ENCODE measurements around the gene OBP2B.

The OBP2B gene

GRCh38 chr9:133184971-133185370, 24.1 kb downstream of the OBP2B start:
- Histone ChIP-seq H2AFZ (ENCODE audit: low read depth, low read length) (no peak overlapping the region), H3K4ac (ENCODE audit: low read depth in 1 of 2, low read length in 2 of 2) (no peak overlapping the region)
- 10% methylated on average over 2 of the region's 8 CpGs for WGBS

DNA sequence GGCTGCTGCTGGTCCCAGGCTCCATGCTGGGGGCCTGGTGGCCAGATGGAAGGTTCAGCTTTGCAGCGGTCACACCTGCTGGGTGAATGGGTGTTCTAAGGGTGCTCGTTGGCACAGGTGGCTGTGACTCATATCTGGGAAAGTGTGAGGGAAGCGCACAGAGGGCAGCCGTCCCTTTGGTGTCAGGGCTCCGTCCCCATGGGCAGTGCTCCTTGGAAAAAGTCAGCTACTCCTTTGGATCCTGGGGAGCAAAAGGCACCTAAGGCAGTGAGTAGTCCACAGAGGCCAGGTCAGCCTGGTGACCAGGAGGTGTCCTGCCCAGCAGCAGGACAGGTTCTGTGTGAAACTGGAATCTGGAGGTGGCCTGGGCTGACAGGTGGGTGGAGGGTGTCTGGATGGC, 26.9 kb downstream of the OBP2B start:
- H2BK120ac ChIP-seq (ENCODE audit: low read depth, low read length): no peak overlapping the region
- H2AFZ ChIP-seq (ENCODE audit: low read depth, low read length): peak overlapping the region; percentile 19
- H3K18ac ChIP-seq (ENCODE audit: low read depth in 1 of 2, low read length in 2 of 2): no peak overlapping the region
- peaks cover 36 to 49% of the 10 kb centered on the region in 2 experiments for H3K27me3 ChIP-seq (ENCODE audit: control insufficient read depth in 1 of 2, insufficient read depth in 1 of 2, low read length in 2 of 2)
- H3K27ac ChIP-seq (ENCODE audit: low read length, poor library complexity, severe bottlenecking): no peak overlapping the region
- H3K23ac ChIP-seq (ENCODE audit: low read length in 2 of 2): no peak overlapping the region
- H3K9me3 ChIP-seq (ENCODE audit: control insufficient read depth, low read length): no peaks in the 10 kb centered on the region
- no peak overlapping the region for H4K8ac ChIP-seq (ENCODE audit: low read length)
- H3K79me1 ChIP-seq (replicated peaks; ENCODE audit: low read length, poor library complexity, severe bottlenecking): no peaks in the 10 kb centered on the region
- no peak overlapping the region for H2BK12ac ChIP-seq (ENCODE audit: low read length in 2 of 2)
- H3K36me3 ChIP-seq (ENCODE audit: control insufficient read depth in 1 of 2, insufficient read depth in 2 of 2, low read depth in 1 of 2, low read length in 2 of 2): no peaks in the 10 kb centered on the region
- no peak overlapping the region for H3K9ac ChIP-seq (ENCODE audit: low read length)
- H3K4me2 ChIP-seq (ENCODE audit: low read length, poor library complexity, severe bottlenecking): no peak overlapping the region
- H3K4me3 ChIP-seq (ENCODE audit: insufficient read depth in 1 of 2, low read depth in 1 of 2, low read length in 2 of 2): no peak overlapping the region
- DNase-seq: no peak
- H3K4me1 ChIP-seq (ENCODE audit: control insufficient read depth, insufficient read depth, low read depth, low read length): peaks cover 1% of the 10 kb centered on the region
- 82% methylated on average over 5 of the region's 5 CpGs for WGBS
- H3K14ac ChIP-seq (ENCODE audit: low read length in 2 of 2): no peak overlapping the region
- H4K91ac ChIP-seq (ENCODE audit: low read length): no peak overlapping the region
- H2BK15ac ChIP-seq (ENCODE audit: low read depth, poor library complexity, severe bottlenecking): no peak overlapping the region
- no peak overlapping the region for H2BK5ac ChIP-seq (ENCODE audit: low read depth, low read length, poor library complexity, severe bottlenecking)
- H3K4ac ChIP-seq (ENCODE audit: low read depth in 1 of 2, low read length in 2 of 2): no peak overlapping the region
- no peak overlapping the region for H2AK5ac ChIP-seq (ENCODE audit: low read length, severe bottlenecking)

More at GRCh38 chr9:133184971-133185370, 24.1 kb downstream of the OBP2B start:
- no peak overlapping the region for H3K4me2 ChIP-seq (ENCODE audit: low read length, poor library complexity, severe bottlenecking)
- H4K91ac ChIP-seq (ENCODE audit: low read length): no peak overlapping the region
- H3K9me3 ChIP-seq (ENCODE audit: control insufficient read depth, low read length): no peaks in the 10 kb centered on the region
- H3K27me3 ChIP-seq (ENCODE audit: control insufficient read depth in 1 of 2, insufficient read depth in 1 of 2, low read length in 2 of 2): peaks cover 46 to 52% of the 10 kb centered on the region in 2 experiments
- H3K27ac ChIP-seq (ENCODE audit: low read length, poor library complexity, severe bottlenecking): no peak overlapping the region
- no peak overlapping the region for H2BK12ac ChIP-seq (ENCODE audit: low read length in 2 of 2)
- no peak overlapping the region for H4K8ac ChIP-seq (ENCODE audit: low read length)
- H2BK15ac ChIP-seq (ENCODE audit: low read depth, poor library complexity, severe bottlenecking): no peak overlapping the region
- peaks cover 4% of the 10 kb centered on the region for H3K4me1 ChIP-seq (ENCODE audit: control insufficient read depth, insufficient read depth, low read depth, low read length)
- H3K79me1 ChIP-seq (replicated peaks; ENCODE audit: low read length, poor library complexity, severe bottlenecking): no peaks in the 10 kb centered on the region
- H3K36me3 ChIP-seq (ENCODE audit: control insufficient read depth in 1 of 2, insufficient read depth in 2 of 2, low read depth in 1 of 2, low read length in 2 of 2): no peaks in the 10 kb centered on the region
- H2AK5ac ChIP-seq (ENCODE audit: low read length, severe bottlenecking): no peak overlapping the region
- H3K4me3 ChIP-seq (ENCODE audit: insufficient read depth in 1 of 2, low read depth in 1 of 2, low read length in 2 of 2): no peak overlapping the region
- H3K14ac ChIP-seq (ENCODE audit: low read length in 2 of 2): no peak overlapping the region
- DNase-seq: peak; percentile 82
- H3K23ac ChIP-seq (ENCODE audit: low read length in 2 of 2): no peak overlapping the region
- H3K18ac ChIP-seq (ENCODE audit: low read depth in 1 of 2, low read length in 2 of 2): no peak overlapping the region
- H3K9ac ChIP-seq (ENCODE audit: low read length): peak overlapping the region; percentile 0
- H2BK5ac ChIP-seq (ENCODE audit: low read depth, low read length, poor library complexity, severe bottlenecking): no peak overlapping the region
- H2BK120ac ChIP-seq (ENCODE audit: low read depth, low read length): no peak overlapping the region

DNA sequence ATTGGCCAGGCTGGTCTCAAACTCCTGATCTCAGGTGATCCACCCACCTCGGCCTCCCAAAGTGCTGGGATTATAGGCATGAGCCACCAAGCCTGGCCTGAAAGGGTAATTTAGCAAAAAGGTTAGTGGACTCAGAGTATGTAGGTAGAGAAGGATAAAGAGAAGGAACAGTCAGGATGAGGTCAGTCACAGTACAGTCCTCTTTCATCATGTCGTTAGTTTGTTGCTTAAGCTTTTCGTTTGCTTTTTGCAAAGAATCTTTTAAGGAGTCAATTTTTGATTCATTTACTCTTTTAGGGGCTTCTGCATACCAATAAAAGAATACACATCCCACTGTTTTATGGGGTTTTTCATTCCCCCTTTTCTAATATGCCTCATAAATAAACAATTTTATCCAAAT, 27.5 kb downstream of the OBP2B start:
- Histone ChIP-seq H2BK15ac (ENCODE audit: low read depth, poor library complexity, severe bottlenecking) (no peak overlapping the region), H3K27ac (ENCODE audit: low read length, poor library complexity, severe bottlenecking) (no peak overlapping the region), H2BK120ac (ENCODE audit: low read depth, low read length) (no peak overlapping the region), H2AFZ (ENCODE audit: low read depth, low read length) (no peak overlapping the region), H3K36me3 (ENCODE audit: control insufficient read depth in 1 of 2, insufficient read depth in 2 of 2, low read depth in 1 of 2, low read length in 2 of 2) (no peaks in the 10 kb centered on the region), H4K91ac (ENCODE audit: low read length) (no peak overlapping the region), H3K4me1 (ENCODE audit: control insufficient read depth, insufficient read depth, low read depth, low read length) (peaks cover 1% of the 10 kb centered on the region), H3K4me3 (ENCODE audit: insufficient read depth in 1 of 2, low read depth in 1 of 2, low read length in 2 of 2) (no peak overlapping the region), H3K9ac (ENCODE audit: low read length) (no peak overlapping the region), H3K27me3 (ENCODE audit: control insufficient read depth in 1 of 2, insufficient read depth in 1 of 2, low read length in 2 of 2) (peaks cover 32 to 47% of the 10 kb centered on the region in 2 experiments), H2BK12ac (ENCODE audit: low read length in 2 of 2) (no peak overlapping the region), H2BK5ac (ENCODE audit: low read depth, low read length, poor library complexity, severe bottlenecking) (no peak overlapping the region), H3K4me2 (ENCODE audit: low read length, poor library complexity, severe bottlenecking) (no peak overlapping the region), H2AK5ac (ENCODE audit: low read length, severe bottlenecking) (no peak overlapping the region), H3K18ac (ENCODE audit: low read depth in 1 of 2, low read length in 2 of 2) (no peak overlapping the region), H3K9me3 (ENCODE audit: control insufficient read depth, low read length) (no peaks in the 10 kb centered on the region), H3K4ac (ENCODE audit: low read depth in 1 of 2, low read length in 2 of 2) (no peak overlapping the region), H4K8ac (ENCODE audit: low read length) (no peak overlapping the region), H3K14ac (ENCODE audit: low read length in 2 of 2) (no peak overlapping the region), H3K23ac (ENCODE audit: low read length in 2 of 2) (no peak overlapping the region), H3K79me1 (replicated peaks; ENCODE audit: low read length, poor library complexity, severe bottlenecking) (no peaks in the 10 kb centered on the region)
- DNase-seq: no peak
- 98% methylated on average over 2 of the region's 3 CpGs for WGBS

DNA sequence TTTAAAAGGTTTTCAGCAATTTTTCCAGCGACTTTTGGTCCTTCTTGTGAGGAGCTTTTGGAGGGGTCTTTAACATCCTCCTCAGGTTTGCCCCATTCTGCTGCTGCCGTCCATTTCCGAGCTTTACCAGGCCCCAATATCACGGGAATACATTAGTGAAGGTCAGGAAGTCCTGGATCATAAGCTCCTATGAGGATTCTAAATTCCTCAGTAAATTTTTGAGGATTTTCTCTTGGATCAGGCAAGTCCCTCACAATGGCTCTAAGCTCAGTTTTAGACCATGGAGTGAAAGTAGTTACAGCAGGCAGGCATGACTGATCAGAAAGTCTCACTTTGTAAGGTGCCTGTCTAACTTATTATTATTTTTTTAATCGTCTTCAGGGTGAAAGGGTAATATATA, 28.1 kb downstream of the OBP2B start:
- Histone ChIP-seq H3K9me3 (ENCODE audit: control insufficient read depth, low read length) (no peaks in the 10 kb centered on the region), H3K4me3 (ENCODE audit: insufficient read depth in 1 of 2, low read depth in 1 of 2, low read length in 2 of 2) (no peak overlapping the region), H2AFZ (ENCODE audit: low read depth, low read length) (no peak overlapping the region), H3K9ac (ENCODE audit: low read length) (no peak overlapping the region), H3K18ac (ENCODE audit: low read depth in 1 of 2, low read length in 2 of 2) (no peak overlapping the region), H4K91ac (ENCODE audit: low read length) (no peak overlapping the region), H3K4ac (ENCODE audit: low read depth in 1 of 2, low read length in 2 of 2) (no peak overlapping the region), H2BK120ac (ENCODE audit: low read depth, low read length) (no peak overlapping the region), H3K4me1 (ENCODE audit: control insufficient read depth, insufficient read depth, low read depth, low read length) (peaks cover 1% of the 10 kb centered on the region), H4K8ac (ENCODE audit: low read length) (no peak overlapping the region), H2BK5ac (ENCODE audit: low read depth, low read length, poor library complexity, severe bottlenecking) (no peak overlapping the region), H3K4me2 (ENCODE audit: low read length, poor library complexity, severe bottlenecking) (no peak overlapping the region), H3K79me1 (replicated peaks; ENCODE audit: low read length, poor library complexity, severe bottlenecking) (no peaks in the 10 kb centered on the region), H3K23ac (ENCODE audit: low read length in 2 of 2) (no peak overlapping the region), H2AK5ac (ENCODE audit: low read length, severe bottlenecking) (no peak overlapping the region), H2BK15ac (ENCODE audit: low read depth, poor library complexity, severe bottlenecking) (no peak overlapping the region), H3K27me3 (ENCODE audit: control insufficient read depth in 1 of 2, insufficient read depth in 1 of 2, low read length in 2 of 2) (peaks cover 32 to 52% of the 10 kb centered on the region in 2 experiments), H2BK12ac (ENCODE audit: low read length in 2 of 2) (no peak overlapping the region), H3K14ac (ENCODE audit: low read length in 2 of 2) (no peak overlapping the region), H3K36me3 (ENCODE audit: control insufficient read depth in 1 of 2, insufficient read depth in 2 of 2, low read depth in 1 of 2, low read length in 2 of 2) (no peaks in the 10 kb centered on the region), H3K27ac (ENCODE audit: low read length, poor library complexity, severe bottlenecking) (no peak overlapping the region)
- WGBS: 85% methylated on average over 4 of the region's 5 CpGs
- no peak for DNase-seq
